ENCODE results near the gene ADCK1. TPM values are rescaled to one million over a fixed set of nuclear protein-coding genes. Genes with fewer than 3 reads are reported as not detected.
"Not testable (repeated sequence)": the region's sequence is repeated elsewhere in the genome, so short reads cannot be mapped to it uniquely, and the experiment has no call there.

Gene ADCK1
- total RNA-seq, 2 donors from 2014 or later, result 2.6 to 26.4 TPM

DNA sequence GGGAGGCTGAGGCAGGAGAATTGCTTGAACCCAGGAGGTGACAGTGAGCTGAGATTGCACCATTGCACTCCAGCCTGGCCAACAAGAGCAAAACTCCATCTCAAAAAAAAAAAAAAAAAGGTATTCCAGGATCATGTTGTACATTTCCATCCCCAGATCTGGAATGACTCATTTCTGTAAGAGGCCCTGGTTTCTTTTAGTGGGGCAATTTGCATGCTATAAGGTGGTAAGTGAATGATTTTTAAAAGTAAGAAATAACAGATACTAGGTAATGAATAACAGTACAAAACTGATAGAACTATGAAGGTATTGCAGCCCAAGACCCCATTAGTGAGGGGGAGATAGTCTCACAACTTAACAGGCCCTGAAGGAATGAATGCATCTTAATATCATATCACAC is 17.7 kb upstream of the ADCK1 start:
- H3K9me3 ChIP-seq, result no peaks in the 10 kb centered on the region
- H3K4me1 ChIP-seq, result no peaks in the 10 kb centered on the region
- TF ChIP-seq, protein P1, sequence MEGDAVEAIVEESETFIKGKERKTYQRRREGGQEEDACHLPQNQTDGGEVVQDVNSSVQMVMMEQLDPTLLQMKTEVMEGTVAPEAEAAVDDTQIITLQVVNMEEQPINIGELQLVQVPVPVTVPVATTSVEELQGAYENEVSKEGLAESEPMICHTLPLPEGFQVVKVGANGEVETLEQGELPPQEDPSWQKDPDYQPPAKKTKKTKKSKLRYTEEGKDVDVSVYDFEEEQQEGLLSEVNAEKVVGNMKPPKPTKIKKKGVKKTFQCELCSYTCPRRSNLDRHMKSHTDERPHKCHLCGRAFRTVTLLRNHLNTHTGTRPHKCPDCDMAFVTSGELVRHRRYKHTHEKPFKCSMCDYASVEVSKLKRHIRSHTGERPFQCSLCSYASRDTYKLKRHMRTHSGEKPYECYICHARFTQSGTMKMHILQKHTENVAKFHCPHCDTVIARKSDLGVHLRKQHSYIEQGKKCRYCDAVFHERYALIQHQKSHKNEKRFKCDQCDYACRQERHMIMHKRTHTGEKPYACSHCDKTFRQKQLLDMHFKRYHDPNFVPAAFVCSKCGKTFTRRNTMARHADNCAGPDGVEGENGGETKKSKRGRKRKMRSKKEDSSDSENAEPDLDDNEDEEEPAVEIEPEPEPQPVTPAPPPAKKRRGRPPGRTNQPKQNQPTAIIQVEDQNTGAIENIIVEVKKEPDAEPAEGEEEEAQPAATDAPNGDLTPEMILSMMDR (IDR thresholded peaks at IDR 0.05), result no peak
- TF ChIP-seq POLR2A (IDR thresholded peaks at IDR 0.05), result no peak
- H3K27me3 ChIP-seq, result no peaks in the 10 kb centered on the region
- H3K4me3 ChIP-seq, result no peak overlapping the region
- no peaks in the 10 kb centered on the region for H3K36me3 ChIP-seq (replicated peaks in 1 of 2; ENCODE audit: insufficient read depth in 1 of 2, low read depth in 2 of 2)
- H3K27ac ChIP-seq, result no peak overlapping the region
- ATAC-seq (no peak), DNase-seq (no peak)
- intact Hi-C loops (cut with DNase I), result no loop called here

DNA sequence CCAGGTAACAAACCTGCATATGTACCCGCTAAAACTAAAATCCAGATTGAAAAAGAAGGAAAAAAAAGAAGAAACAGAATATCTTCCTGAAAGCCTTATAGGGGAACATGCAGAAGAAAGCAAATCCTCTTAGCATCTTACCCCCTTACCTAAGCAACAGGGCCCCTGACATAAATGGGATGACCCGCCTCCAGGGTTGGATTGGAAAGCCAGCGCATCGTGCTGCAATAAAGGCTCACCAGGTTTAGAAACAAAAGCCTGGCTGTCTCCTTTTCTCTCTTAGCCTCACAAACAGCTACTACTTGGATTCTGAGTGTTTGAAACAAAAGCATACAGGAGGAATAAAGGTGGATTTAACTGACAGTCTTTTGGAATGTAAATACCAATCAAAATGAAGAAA is 13.8 kb upstream of the ADCK1 start:
- no peak for ATAC-seq
- WGBS, 2 donors, result 52 to 64% methylated on average over 4 of the region's 4 CpGs
- no peaks in the 10 kb centered on the region for H3K27me3 ChIP-seq
- intact Hi-C loops (cut with DNase I), result no loop called here
- no peak for DNase-seq
- no peak overlapping the region for H3K27ac ChIP-seq
- TF ChIP-seq POLR2A (IDR thresholded peaks at IDR 0.05), result no peak
- TF ChIP-seq, protein P1 (IDR thresholded peaks at IDR 0.05), result no peak
- no peaks in the 10 kb centered on the region for H3K4me1 ChIP-seq
- no peaks in the 10 kb centered on the region for H3K36me3 ChIP-seq (replicated peaks in 1 of 2; ENCODE audit: insufficient read depth in 1 of 2, low read depth in 2 of 2)
- no peak overlapping the region for H3K4me3 ChIP-seq
- no peaks in the 10 kb centered on the region for H3K9me3 ChIP-seq

DNA sequence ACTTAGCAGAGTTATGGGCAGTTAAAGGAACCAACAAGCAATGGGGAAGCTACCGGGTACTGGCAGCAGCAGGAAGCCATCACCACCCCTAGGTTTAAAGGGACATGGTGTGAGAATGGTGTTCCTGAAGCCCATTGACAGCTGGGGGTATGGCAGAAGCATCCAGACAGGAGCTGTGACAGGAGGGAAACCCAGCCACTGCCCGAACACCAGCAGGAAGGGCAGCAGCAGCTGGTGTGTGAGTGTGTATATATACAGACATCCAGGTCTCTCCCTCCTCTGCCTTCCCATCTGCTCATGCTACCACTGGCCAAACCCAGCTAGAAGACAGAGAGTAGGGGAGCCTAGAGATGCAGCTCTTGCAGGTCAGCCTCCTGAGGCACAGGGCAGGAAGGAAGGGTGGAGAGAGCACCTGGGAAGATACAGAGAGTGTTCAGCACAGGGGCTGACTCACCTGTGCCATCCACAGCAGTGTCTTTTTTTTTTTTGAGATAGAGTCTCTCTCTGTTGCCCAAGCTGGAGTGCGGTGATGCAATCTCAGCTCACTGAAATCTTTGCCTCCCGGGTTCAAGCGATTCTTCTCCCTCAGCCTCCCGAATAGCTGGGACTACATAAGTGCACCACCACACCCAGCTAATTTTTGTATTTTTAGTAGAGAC is 9.2 kb upstream of the ADCK1 start:
- no peaks in the 10 kb centered on the region for H3K9me3 ChIP-seq
- H3K27me3 ChIP-seq, result no peaks in the 10 kb centered on the region
- intact Hi-C loops (cut with DNase I), result no loop called here
- no peaks in the 10 kb centered on the region for H3K4me1 ChIP-seq
- no peak for TF ChIP-seq POLR2A (IDR thresholded peaks at IDR 0.05)
- TF ChIP-seq, protein P1 (IDR thresholded peaks at IDR 0.05), result no peak
- ATAC-seq, result no peak
- H3K4me3 ChIP-seq, result no peak overlapping the region
- H3K36me3 ChIP-seq (replicated peaks in 1 of 2; ENCODE audit: insufficient read depth in 1 of 2, low read depth in 2 of 2), result no peaks in the 10 kb centered on the region
- DNase-seq, result no peak
- whole genome bisulfite sequencing, 2 donors, result 67 to 70% methylated on average over 5 to 6 of the region's 6 CpGs
- H3K27ac ChIP-seq, result no peak overlapping the region

DNA sequence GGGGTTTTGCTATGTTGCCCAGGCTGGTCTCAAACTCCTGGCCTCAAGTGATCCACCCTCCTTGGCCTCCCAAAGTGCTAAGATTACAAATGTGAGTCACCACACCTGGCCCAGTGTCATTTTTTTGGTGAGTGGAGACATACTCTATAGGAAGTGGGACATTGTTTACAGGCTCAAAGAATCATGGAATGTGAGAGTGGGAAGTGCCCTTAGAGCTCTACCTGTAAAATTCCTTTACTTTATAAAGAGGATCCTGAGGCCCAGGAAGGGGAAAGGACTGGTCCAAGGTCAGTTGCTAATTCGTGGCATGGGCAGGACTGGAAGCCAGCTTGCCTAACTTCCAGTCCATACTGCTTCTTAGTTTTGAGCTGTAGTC is 8.7 kb upstream of the ADCK1 start:
- DNase-seq, result no peak
- Histone ChIP-seq H3K27me3 (no peaks in the 10 kb centered on the region), H3K36me3 (replicated peaks in 1 of 2; ENCODE audit: insufficient read depth in 1 of 2, low read depth in 2 of 2) (no peaks in the 10 kb centered on the region), H3K9me3 (no peaks in the 10 kb centered on the region), H3K27ac (no peak overlapping the region), H3K4me3 (no peak overlapping the region), H3K4me1 (no peaks in the 10 kb centered on the region)
- TF ChIP-seq, protein P1 (IDR thresholded peaks at IDR 0.05), result no peak
- no peak for TF ChIP-seq POLR2A (IDR thresholded peaks at IDR 0.05)
- no peak for ATAC-seq
- 28 to 31% methylated on average over 1 of the region's 1 CpG for WGBS, 2 donors
- intact Hi-C loops (cut with DNase I), result no loop called here

DNA sequence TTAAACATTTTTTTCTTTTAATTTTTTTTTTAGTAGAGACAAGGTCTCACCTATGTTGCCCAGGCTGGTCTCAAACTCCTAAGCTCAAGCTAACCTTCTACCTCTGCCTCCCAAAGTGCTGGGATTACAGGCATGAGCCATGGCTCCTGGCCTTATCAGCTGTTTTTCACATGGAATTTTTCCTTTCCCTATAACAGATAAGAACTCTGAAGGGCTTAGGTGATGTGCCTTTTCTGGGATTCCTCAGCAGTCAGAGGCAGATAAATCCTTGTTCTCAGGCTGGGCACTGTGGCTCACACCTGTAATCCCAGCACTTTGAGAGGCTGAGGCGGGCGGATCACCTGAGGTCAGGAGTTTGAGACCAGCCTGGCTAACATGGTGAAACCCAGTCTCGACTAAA is 6.7 kb upstream of the ADCK1 start:
- H3K36me3 ChIP-seq (replicated peaks in 1 of 2; ENCODE audit: insufficient read depth in 1 of 2, low read depth in 2 of 2); H3K27me3 ChIP-seq; H3K4me3 ChIP-seq; H3K27ac ChIP-seq; H3K9me3 ChIP-seq; ATAC-seq; DNase-seq; intact Hi-C loops (cut with DNase I); H3K4me1 ChIP-seq: not testable (repeated sequence)
- 75 to 79% methylated on average over 3 of the region's 3 CpGs for WGBS, 2 donors
